Middle frontal gyrus (tissue), 1 donor: Measurements from ENCODE around the gene C19orf73.
A peak's percentile ranks its signal among the peaks of the same experiment; 100 is the strongest.
"Not testable (repeated sequence)": the region's sequence is repeated elsewhere in the genome, so short reads cannot be mapped to it uniquely, and the experiment has no call there.

Source experiments
- DNase-seq: peaks from one replicate; pipeline ENCODE4 v3.0.0-alpha.2; 2015; ENCODE audit warnings: low spot score; ENCODE audit errors: extremely low spot score

Gene C19orf73

DNA sequence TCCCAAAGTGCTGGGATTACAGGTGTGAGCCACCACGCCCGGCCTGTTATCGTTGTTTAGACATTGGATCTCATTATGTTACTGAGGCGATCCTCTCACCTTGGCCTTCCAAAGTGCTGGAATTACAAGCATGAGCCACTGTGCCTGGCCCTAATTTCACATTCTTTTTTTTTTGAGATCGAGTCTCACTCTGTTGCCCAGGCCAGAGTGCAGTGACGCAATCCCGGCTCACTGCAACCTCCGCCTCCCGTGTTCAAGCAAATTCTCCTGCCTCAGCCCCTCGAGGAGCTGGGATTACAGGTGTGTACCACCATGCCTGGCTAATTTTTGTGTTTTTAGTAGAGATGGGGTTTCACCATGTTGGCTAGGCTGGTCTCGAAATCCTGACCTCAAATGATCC is 4.3 kb upstream of the C19orf73 start:
- not testable (repeated sequence) for DNase-seq

- DNase-seq: not testable (repeated sequence)
Measured at GRCh38 chr19:49121841-49122240, 2.9 kb upstream of the C19orf73 start.

DNA sequence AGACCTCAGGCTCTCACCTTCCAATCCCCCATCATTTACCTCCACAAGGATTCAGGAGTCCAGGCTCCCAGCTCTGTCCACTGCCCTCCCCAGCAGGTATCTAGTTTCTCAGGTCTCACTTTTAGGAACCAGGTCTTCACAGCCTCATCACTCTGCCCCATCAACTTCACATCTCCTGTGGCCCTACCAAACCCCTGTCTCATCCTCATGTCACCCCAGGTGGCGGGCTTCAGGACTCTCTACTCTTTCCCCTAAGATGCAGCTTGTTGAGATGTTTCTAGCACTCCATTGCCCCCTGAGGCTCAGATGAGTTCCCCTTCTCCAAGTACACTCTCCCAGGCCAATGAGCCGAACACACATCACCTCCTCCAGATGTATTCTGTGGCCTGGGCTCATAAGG is 1.9 kb upstream of the C19orf73 start:
- no peak for DNase-seq

DNA sequence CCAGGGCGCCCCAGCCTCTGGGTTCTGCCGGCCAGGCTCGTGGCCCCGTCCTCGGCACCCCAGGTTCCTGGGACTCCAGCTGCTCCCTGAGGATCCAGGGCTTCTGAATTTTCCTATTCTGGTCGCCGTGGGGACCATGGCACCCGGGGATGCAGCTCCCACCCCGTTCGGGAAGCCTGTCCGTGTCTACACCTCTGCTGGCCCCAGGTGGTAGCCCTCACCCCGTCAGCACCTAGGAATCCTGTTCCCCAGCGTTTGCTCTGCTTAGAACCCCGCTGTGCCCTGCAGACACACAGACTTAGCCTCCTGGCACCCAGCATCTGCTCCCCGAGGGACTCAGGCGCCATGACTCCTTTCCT is 1.4 kb upstream of the C19orf73 start:
- DNase-seq: no peak

GRCh38 chr19:49119411-49120324 is 725 bp upstream of the C19orf73 start, which contains the start of gene PPFIA3:
TSS of gene PPFIA3 (plus strand) at chr19:49119544. CDS start at chr19:49127874, 8,330 bp downstream.
- no peak for DNase-seq

DNA sequence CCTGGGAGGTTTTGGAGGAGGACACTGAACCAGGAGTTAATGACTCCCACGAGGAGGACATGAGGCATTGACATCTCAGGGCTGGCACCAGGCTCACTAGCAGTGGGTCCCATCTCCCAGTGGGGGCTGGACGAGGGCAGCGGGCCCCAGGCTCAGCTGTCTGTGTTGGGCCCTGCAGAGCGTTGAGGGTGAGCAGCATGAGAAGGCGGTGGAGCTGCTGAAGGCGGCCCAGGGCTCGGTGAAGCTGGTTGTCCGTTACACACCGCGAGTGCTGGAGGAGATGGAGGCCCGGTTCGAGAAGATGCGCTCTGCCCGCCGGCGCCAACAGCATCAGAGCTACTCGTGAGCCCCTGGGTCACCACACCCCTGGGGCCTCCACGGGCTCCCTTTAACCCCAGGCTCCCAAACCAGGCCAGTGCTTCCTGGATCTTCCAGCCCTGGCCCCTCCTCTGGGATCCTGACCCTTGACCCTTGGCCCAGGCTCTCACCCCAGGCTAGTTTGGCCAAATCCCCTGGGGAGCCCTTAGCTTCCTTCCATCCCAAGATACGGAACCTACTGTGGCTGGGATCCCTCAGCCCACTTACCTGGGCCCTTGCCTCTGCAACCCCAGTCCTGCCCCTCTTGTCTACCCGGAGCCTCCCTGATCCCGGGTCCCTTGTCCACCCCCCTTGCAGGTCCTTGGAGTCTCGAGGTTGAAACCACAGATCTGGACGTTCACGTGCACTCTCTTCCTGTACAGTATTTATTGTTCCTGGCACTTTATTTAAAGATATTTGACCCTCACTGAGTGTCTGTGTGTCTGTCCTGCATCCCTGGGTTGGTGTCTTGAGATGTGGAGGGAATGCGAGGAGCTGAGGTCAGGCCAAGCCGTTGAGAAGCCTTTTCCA is 1.0 kb downstream of the C19orf73 start:
- DNase-seq: no peak

DNA sequence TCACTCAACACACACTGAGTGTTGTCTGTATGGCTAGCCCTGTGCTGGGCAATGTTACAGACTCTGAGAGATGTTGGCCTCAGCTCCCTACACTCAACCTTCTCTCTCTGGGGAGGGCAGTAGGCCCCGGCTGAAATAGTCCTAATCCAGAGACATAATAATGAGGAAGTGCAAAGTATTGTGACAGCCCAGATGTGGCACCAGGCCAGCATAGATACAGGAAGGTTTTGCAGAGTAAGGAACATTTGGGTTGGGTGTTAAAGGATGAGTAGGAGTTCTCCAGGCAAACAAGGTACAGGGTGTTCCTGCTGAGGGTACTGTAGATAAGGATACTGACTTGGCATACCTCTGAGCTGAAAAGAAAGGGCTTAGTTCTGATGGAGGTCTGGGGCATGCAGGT is 2.4 kb downstream of the C19orf73 start:
- DNase-seq: no peak

- DNase-seq: peak; percentile 66
Measured at GRCh38 chr19:49114630-49115363, 4.1 kb downstream of the C19orf73 start.

- no peak for DNase-seq
Measured at GRCh38 chr19:49113762-49114629, 4.9 kb downstream of the C19orf73 start, which contains the start of gene LIN7B. TSS of gene LIN7B (plus strand) at chr19:49114370. CDS start at chr19:49114405, 35 bp downstream.

DNA sequence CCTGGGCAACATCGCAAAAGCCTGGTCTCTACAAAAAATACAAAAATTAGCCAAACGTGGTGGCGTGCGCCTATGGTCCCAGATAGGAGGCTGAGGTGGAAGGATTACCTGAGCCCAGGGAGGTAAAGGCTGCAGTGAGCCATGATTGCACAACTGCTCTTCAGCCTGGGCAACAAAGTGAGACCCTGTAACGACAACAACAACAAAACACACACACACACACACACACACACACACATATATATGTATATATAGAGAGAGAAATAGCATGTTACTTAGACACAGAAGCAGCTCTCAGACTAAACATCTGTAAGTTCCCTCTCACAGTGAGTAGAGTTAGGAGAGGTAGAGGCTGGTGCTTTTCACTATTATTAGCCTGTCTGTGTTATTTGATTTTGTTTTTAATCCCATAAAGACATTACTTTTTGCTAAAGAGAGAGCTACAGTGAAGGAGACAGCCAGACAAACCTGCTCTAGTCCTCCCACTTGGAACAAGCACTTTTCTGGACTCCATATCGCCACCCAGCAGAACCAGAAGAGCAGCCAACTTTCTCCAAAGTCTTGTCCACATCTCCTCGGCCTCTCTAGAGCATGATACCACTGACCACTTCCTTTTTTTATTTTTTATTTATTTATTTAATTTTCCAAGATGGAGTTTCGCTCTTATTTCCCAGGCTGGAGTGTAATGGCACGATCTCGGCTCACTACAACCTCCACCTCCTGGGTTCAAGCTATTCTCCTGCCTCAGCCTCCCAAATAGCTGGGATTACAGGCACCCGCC is 7.5 kb downstream of the C19orf73 start:
- DNase-seq: no peak

- DNase-seq: no peak
Measured at GRCh38 chr19:49110567-49110966, 8.4 kb downstream of the C19orf73 start.

GRCh38 chr19:49109569-49110233 is 9.2 kb downstream of the C19orf73 start:
- no peak for DNase-seq

DNA sequence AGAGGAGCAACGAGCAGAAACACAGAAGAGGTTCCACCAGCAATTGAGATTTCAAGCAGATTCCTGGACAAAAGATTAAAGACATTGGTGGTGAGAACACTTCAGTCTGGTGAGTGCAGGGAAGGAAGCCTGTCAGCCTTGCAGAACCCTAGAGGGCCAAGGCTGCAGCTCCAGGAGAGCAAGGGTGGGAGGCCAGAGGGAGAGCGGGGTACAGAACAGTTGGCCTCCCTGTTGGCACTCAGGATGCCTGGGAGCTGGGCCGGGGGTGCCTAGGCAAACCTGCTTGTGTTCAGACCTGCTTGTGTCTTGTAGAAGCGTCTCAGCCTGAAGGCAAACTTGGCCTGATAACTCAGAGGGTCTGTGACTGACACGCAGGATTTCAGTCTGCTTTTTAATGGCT is 9.9 kb downstream of the C19orf73 start:
- no peak for DNase-seq

DNA sequence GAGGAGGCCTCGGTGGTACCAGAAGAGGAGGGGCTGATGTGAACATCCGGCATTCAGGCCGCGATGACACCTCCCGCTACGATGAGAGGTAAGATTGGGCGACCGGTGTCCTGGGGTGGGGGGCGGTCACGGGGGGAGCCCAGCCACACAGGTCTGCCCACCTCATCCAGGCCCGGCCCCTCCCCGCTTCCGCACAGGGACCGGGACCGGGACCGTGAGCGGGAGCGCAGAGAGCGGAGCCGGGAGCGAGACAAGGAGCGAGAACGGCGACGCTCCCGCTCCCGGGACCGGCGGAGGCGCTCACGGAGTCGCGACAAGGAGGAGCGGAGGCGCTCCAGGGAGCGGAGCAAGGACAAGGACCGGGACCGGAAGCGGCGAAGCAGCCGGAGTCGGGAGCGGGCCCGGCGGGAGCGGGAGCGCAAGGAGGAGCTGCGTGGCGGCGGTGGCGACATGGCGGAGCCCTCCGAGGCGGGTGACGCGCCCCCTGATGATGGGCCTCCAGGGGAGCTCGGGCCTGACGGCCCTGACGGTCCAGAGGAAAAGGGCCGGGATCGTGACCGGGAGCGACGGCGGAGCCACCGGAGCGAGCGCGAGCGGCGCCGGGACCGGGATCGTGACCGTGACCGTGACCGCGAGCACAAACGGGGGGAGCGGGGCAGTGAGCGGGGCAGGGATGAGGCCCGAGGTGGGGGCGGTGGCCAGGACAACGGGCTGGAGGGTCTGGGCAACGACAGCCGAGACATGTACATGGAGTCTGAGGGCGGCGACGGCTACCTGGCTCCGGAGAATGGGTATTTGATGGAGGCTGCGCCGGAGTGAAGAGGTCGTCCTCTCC is 11.1 kb downstream of the C19orf73 start:
- DNase-seq: no peak

- no peak for DNase-seq
Measured at GRCh38 chr19:49106648-49107135, 12.3 kb downstream of the C19orf73 start.

DNA sequence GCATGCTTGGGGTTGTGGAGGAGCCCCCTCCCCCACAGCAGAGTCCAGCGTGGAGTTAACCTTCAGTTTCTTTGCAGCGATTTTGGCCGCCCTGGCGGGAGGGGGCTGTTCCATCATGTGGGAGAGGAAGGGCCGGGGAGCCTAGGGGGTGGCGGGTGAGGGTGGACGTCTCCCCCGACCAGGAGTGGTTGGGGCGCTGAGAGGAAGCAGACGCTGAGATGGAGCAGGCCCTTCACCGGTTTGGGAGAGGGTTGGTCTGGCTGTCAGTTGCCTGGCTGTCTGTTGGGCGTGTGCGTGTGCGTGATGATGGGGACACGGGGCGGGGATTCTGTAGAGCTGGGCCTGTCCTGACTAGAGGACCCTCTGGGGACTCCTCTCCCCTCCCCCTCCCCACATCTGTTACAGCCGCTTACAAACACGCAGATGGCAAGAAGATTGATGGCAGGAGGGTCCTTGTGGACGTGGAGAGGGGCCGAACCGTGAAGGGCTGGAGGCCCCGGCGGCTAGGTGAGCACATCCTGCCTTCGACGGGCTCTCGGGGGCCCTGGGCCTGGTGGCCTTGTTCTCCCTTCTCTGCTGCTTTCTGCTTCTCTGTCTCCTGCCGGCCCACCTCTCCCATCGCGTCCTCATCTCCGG is 14.6 kb downstream of the C19orf73 start:
- no peak for DNase-seq

- no peak for DNase-seq
Measured at GRCh38 chr19:49103331-49104085, 15.4 kb downstream of the C19orf73 start.
